Endothelial cell of umbilical vein (primary cell): ENCODE results near the gene BTG2.

Source experiments
- CTCF ChIP-seq, 2 donors: IDR thresholded peaks; 1 replicate in 1 of 2; 2 replicates in 1 of 2; pipeline ENCODE4 v1.5.1; 2011; ENCODE audit warnings: low read length in 2 of 2, mild to moderate bottlenecking in 2 of 2, moderate library complexity in 2 of 2, control low read depth in 1 of 2, inconsistent platforms in 1 of 2, low read depth in 1 of 2; ENCODE audit not compliant: insufficient read depth in 1 of 2; ENCODE audit errors: extremely low read depth in 1 of 2
- EZH2 ChIP-seq: IDR thresholded peaks from 2 replicates; pipeline ENCODE4 v1.6.1; 2012; ENCODE audit warnings: borderline replicate concordance, low read depth, mild to moderate bottlenecking, moderate library complexity, low read length, inconsistent platforms; ENCODE audit not compliant: severe bottlenecking
- MYC ChIP-seq: IDR thresholded peaks from one replicate; pipeline ENCODE4 v1.6.1; 2011; ENCODE audit warnings: mild to moderate bottlenecking, low read depth, low read length
- POLR2A ChIP-seq: IDR thresholded peaks from 2 replicates; pipeline ENCODE4 v1.6.1; 2012; ENCODE audit warnings: low read depth, mild to moderate bottlenecking, control low read depth, low read length
- POLR2AphosphoS5 ChIP-seq: IDR thresholded peaks from 2 replicates; pipeline ENCODE4 v1.6.1; 2012; ENCODE audit warnings: low read depth, mild to moderate bottlenecking, control low read depth, low read length, moderate library complexity; ENCODE audit not compliant: insufficient read depth

- TF ChIP-seq CTCF (IDR thresholded peaks at IDR 0.05; ENCODE audit: extremely low read depth in 1 of 2, insufficient read depth in 1 of 2, low read depth in 1 of 2, low read length in 2 of 2) = no peak
- TF ChIP-seq POLR2AphosphoS5 = no peak
- no peak for TF ChIP-seq EZH2
- TF ChIP-seq POLR2A = no peak
- no peak for TF ChIP-seq MYC
These were observed 6.3 kb downstream of the BTG2 start for GRCh38 chr1:203311368-203312301.
